ENCODE data around the gene AP5M1. TPM values are rescaled to one million over a fixed set of nuclear protein-coding genes. Genes with fewer than 3 reads are reported as not detected.
"Not testable (repeated sequence)": the region's sequence is repeated elsewhere in the genome, so short reads cannot be mapped to it uniquely, and the experiment has no call there.

Gene AP5M1
- total RNA-seq, 4 donors from 2014 or later, result 16.6 to 30.4 (median 22.8) TPM

GRCh38 chr14:57254884-57255283 lies 13.9 kb upstream of the AP5M1 start:
- H3K4me3 ChIP-seq, result no peak overlapping the region

GRCh38 chr14:57258221-57258620 lies 10.6 kb upstream of the AP5M1 start:
- H3K36me3 ChIP-seq; H3K9me3 ChIP-seq; H3K27me3 ChIP-seq; H3K4me3 ChIP-seq; intact Hi-C loops (cut with DNase I); DNase-seq (ENCODE audit: extremely low spot score); H3K27ac ChIP-seq (replicated peaks in 1 of 4): not testable (repeated sequence)
- peaks cover 0 to 18% (median 16%) of the 10 kb centered on the region in 4 donors for H3K4me1 ChIP-seq
- 93% methylated on average over 2 of the region's 2 CpGs for WGBS

More at GRCh38 chr14:57254884-57255283, 13.9 kb upstream of the AP5M1 start:
- H3K4me1 ChIP-seq, result peaks cover 0 to 9% (median 3%) of the 10 kb centered on the region in 4 donors
- TF ChIP-seq POLR2A (IDR thresholded peaks at IDR 0.05; ENCODE audit: low read depth) (no peak), POLR2AphosphoS5 (IDR thresholded peaks at IDR 0.05) (no peak), CTCF (IDR thresholded peaks at IDR 0.05) (no peak), EP300 (IDR thresholded peaks at IDR 0.05) (no peak)
- no peaks in the 10 kb centered on the region for H3K27me3 ChIP-seq
- no peak for DNase-seq (ENCODE audit: extremely low spot score)
- H3K27ac ChIP-seq (replicated peaks in 1 of 4), result no peak overlapping the region
- H3K9me3 ChIP-seq, result no peaks in the 10 kb centered on the region
- intact Hi-C loops (cut with DNase I), result no loop called here
- no peaks in the 10 kb centered on the region for H3K36me3 ChIP-seq

- Histone ChIP-seq H3K4me3 (no peak overlapping the region), H3K27ac (replicated peaks in 1 of 4) (no peak overlapping the region), H3K36me3 (no peaks in the 10 kb centered on the region), H3K27me3 (no peaks in the 10 kb centered on the region), H3K9me3 (no peaks in the 10 kb centered on the region), H3K4me1 (peaks cover 0 to 22% (median 19%) of the 10 kb centered on the region in 4 donors)
- DNase-seq (ENCODE audit: extremely low spot score), result no peak
- WGBS, result 89% methylated on average over 1 of the region's 1 CpG
- TF ChIP-seq CTCF (IDR thresholded peaks at IDR 0.05), result no peak
- no peak for TF ChIP-seq POLR2A (IDR thresholded peaks at IDR 0.05; ENCODE audit: low read depth)
- no peak for TF ChIP-seq EP300 (IDR thresholded peaks at IDR 0.05)
- TF ChIP-seq POLR2AphosphoS5 (IDR thresholded peaks at IDR 0.05), result no peak
- intact Hi-C loops (cut with DNase I), result no loop called here
Measured at GRCh38 chr14:57259672-57260071, 9.1 kb upstream of the AP5M1 start.

GRCh38 chr14:57261604-57262003 lies 7.2 kb upstream of the AP5M1 start:
- no peaks in the 10 kb centered on the region for H3K27me3 ChIP-seq
- DNase-seq (ENCODE audit: extremely low spot score), result no peak
- H3K4me3 ChIP-seq, result no peak overlapping the region
- TF ChIP-seq CTCF (IDR thresholded peaks at IDR 0.05) (no peak), EP300 (IDR thresholded peaks at IDR 0.05) (no peak), POLR2A (IDR thresholded peaks at IDR 0.05; ENCODE audit: low read depth) (no peak), POLR2AphosphoS5 (IDR thresholded peaks at IDR 0.05) (no peak)
- peaks cover 2 to 38% (median 31%) of the 10 kb centered on the region in 4 donors for H3K4me1 ChIP-seq
- H3K9me3 ChIP-seq, result no peaks in the 10 kb centered on the region
- H3K27ac ChIP-seq (replicated peaks in 1 of 4), result no peak overlapping the region
- intact Hi-C loops (cut with DNase I), result no loop called here
- no peaks in the 10 kb centered on the region for H3K36me3 ChIP-seq

- peaks cover 8 to 43% (median 36%) of the 10 kb centered on the region in 4 donors for H3K4me1 ChIP-seq
- H3K27me3 ChIP-seq, result no peaks in the 10 kb centered on the region
- H3K9me3 ChIP-seq, result no peaks in the 10 kb centered on the region
- intact Hi-C loops (cut with DNase I), result no loop called here
- H3K4me3 ChIP-seq, result no peak overlapping the region
- DNase-seq (ENCODE audit: extremely low spot score), result no peak
- no peak overlapping the region for H3K27ac ChIP-seq (replicated peaks in 1 of 4)
- no peak for TF ChIP-seq EP300 (IDR thresholded peaks at IDR 0.05)
- no peak for TF ChIP-seq POLR2AphosphoS5 (IDR thresholded peaks at IDR 0.05)
- TF ChIP-seq POLR2A (IDR thresholded peaks at IDR 0.05; ENCODE audit: low read depth), result no peak
- no peak for TF ChIP-seq CTCF (IDR thresholded peaks at IDR 0.05)
- H3K36me3 ChIP-seq, result no peaks in the 10 kb centered on the region
Measured at GRCh38 chr14:57262117-57262516, 6.7 kb upstream of the AP5M1 start.
